GM12874 (cell line): ENCODE data around the gene RALGPS1.

Source experiments
- TF ChIP-seq, protein P1 (sequence below): IDR thresholded peaks from 2 replicates; pipeline ENCODE4 v1.5.1; 2011; ENCODE audit warnings: low read depth, mild to moderate bottlenecking, control low read depth, low read length, moderate library complexity; ENCODE audit not compliant: insufficient read depth

Gene RALGPS1

DNA sequence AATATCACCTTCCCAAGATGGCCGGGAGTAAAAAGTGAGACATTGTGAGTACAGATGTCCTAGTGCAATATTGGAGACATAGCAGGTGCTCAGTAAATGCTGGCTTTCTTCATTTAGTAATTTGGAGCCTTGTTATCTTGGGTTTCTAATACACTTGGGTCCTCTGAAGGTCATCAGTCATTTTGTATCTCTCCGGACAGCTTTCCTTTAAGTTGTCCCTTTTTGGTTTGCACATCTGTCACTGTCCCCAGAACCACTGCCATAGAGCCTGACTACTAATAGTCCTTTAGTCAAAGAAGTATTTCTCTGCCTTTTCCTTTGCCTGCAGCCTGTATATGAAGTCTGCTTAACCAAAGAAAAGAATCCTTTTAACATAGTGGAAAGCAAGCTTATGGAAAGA, 215.7 kb downstream of the RALGPS1 start:
- TF ChIP-seq, protein P1, sequence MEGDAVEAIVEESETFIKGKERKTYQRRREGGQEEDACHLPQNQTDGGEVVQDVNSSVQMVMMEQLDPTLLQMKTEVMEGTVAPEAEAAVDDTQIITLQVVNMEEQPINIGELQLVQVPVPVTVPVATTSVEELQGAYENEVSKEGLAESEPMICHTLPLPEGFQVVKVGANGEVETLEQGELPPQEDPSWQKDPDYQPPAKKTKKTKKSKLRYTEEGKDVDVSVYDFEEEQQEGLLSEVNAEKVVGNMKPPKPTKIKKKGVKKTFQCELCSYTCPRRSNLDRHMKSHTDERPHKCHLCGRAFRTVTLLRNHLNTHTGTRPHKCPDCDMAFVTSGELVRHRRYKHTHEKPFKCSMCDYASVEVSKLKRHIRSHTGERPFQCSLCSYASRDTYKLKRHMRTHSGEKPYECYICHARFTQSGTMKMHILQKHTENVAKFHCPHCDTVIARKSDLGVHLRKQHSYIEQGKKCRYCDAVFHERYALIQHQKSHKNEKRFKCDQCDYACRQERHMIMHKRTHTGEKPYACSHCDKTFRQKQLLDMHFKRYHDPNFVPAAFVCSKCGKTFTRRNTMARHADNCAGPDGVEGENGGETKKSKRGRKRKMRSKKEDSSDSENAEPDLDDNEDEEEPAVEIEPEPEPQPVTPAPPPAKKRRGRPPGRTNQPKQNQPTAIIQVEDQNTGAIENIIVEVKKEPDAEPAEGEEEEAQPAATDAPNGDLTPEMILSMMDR = no peak

DNA sequence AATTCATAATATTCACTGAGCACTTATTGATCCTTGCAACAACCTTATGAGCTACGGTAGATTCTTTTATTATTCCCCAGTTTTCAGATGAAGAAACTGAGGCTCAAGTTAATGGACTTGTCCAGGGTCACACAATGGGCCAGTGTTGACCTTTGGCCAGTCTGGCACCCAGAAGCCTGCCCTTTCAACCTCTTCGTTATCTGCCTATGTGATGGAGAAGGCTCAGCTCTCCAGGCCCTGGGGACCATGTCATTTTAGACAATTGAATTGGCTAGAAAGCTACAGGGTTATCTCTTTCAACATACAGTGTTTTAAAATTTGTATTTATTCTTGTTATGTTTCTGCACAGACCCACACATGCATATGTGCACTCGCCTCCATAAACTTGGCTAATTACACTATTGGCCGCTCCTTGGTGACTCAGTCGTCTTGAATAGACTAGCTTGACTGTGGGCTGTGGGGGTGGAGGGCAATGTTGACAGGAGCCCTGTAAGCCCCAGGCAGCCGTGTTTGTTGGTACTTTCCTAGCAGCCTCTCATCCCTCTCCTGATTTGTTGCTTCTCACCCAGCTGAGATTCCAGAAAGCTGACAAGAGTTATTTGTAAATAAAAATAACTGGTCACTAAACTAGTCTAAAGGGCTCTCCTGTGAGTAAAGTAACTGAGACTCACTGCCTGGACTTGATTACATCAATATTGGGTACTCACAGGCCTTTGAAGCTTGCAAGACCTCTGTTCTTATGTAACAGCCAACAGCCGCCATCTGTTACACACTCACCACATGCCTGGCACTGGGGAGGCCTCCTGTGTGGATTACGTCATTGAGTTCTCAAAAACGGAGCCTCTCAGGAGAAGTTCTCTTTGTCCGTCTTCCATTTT, 216.3 kb downstream of the RALGPS1 start:
- TF ChIP-seq, protein P1 = no peak

DNA sequence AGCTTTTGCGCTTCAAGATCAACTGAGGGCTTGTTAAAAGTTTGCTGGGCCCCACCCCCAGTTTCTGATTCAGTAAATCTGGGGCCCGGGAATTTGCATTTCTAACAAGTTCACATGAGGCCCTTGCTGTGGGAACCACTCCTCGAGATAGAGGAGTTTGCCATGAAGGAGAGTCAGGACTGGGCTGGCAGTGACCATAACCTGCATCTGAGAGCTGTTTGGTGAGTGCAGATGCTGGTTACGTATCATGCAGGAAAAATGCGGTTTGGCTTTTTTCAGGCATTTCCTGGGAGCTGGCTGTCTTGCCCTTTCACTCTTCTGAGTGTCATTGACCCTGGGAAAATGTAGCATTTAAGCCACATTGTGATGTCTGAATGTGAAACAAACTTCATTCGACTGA, 217.3 kb downstream of the RALGPS1 start:
- TF ChIP-seq, protein P1 = no peak

DNA sequence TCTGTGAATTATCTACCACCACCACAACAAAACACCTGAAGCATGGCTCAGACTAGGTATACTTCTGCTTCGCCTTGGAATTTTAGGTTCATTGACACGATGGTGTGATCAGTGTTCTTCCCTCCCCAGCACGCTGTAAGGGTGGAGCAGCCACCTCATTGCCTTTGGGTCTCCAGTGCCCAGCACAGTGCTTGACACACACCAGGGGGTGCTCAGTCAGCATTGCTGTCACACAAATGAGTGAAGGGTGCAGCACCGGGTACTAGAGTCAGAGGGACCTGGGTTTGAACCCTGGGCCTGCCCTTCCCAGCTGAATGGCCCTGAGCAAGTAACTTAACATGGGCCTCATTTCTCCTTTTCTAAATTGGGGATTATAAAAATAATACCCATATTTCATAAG, 217.8 kb downstream of the RALGPS1 start:
- TF ChIP-seq, protein P1 = no peak

DNA sequence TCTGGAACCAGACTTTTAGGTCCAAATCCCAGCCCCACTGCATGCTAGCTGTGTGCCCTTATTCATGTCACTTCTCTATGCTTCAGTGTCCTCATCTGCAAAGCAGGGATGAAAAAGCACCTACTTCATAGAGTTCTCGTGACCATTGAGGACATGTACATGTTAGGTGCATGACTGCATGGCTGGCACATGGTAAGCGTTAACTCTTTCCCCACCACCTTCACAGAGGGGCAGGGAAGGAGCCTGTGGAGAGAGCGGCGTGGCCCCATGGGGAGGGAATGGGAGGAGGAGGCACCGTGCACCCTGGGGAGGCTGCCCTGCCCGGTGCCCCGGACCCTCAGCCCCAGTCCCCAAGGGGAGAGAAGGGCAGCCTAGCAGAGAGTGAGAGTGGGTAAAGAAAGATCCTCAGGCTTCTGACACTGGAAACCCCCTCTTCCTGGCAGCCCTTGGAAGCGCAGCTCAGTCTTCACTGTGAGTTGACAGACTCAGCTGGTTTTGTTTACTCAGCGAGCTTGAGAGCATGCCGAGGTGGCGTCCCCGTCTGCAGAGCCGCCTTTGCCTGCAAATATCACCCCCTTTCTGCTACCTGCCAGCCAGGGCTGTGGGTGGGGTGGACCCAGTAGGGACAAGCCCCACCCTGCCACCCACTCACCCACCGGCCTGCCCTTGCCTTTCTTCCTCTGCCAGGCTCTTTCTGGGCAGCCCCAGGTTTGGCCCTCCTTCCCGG, 218.5 kb downstream of the RALGPS1 start:
- TF ChIP-seq, protein P1 = no peak

DNA sequence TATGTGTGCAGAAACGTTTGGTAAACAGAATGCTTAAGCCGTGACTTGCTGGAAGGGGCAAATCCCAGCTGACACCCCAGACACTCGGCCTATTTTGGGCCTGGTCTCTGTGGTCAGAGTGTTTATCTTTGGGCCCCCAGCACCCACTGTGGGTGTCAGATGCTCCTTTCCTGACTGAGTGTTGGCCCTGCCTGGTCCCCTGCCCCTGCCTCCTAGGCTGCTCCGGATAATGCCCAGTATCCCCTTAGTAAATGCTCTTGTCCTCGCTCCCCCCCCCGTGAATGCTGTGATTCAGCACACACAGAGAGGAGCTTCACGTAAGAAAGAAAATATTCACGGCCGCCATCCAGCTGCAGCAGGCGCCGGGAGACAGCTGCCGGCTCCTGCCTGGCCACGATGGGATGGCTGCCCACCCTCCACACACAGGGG, 219.2 kb downstream of the RALGPS1 start:
- TF ChIP-seq, protein P1 = no peak

DNA sequence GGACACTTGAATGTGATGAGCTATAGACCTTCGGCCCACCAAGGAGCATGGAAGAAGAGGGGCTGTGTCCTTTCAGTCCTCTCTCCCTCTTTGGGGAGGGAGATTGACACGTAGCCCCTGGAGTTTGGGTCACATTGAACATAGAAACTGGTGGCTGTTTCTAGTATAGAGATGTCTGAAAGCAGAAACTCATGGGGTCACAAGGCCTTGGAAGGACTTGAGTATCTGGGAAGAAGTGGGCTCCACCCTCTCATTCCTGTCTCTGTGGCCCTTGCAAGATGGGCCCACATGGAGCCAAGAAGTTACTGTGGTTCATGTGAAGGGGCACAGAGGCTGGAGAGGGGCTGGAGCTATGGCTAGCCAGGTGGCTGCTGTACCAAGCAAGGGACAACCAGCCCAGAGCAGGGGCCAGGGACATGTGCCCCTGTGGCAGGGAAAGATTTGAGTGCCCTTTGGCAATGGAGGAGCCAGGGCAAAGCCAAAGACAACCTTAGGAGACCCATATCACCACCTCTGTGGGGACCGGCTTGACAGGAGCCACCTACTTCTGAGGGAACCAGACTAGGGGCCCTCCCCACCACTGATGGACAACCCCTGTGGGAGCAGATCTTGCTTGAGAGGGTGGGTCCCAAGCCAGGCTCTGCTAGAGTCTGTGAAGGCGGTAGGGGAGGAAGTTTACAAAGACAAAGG, 220.6 kb downstream of the RALGPS1 start:
- TF ChIP-seq, protein P1 = no peak
